ENCODE results near the gene MED19. TPM values are rescaled to one million over a fixed set of nuclear protein-coding genes. Genes with fewer than 3 reads are reported as not detected.

MED19 gene
- total RNA-seq: 10 to 100 TPM; 16.3 to 35.2 (median 29.2) TPM

- H3K4me1 ChIP-seq (replicated peaks in 1 of 2): peaks cover 13 to 20% of the 10 kb centered on the region in 2 donors
- peak within 1 kb of the TSS; percentile 97 to 98 for H3K27ac ChIP-seq
- in situ Hi-C loops (cut with MboI; ENCODE audit: low pct_unique_long_range_greater_than_20kb in 2 of 9, low sequenced_read_pairs in 9 of 9, unreplicated experiment in 9 of 9): no loop called here
- peak within 1 kb of the TSS; percentile 91 to 99 (median 96) for H3K4me3 ChIP-seq
- 0 to 29% (median 5%) methylated on average over 1 to 16 of the region's 51 CpGs; no CpG with 5 or more reads in 2 of the 10 experiments for WGBS, 10 experiments
- peak; percentile 43 to 71 (median 57) for ATAC-seq (replicated peaks in 6 of 8)
These were observed at the start of gene MED19 for GRCh38 chr11:57711414-57712255. Gene MED19 (minus strand): TSS chr11:57712215. CDS start chr11:57712179, 36 bp downstream.

- Histone ChIP-seq H3K4me3 (no peak overlapping the region), H3K4me1 (replicated peaks in 1 of 2) (peaks cover 3 to 5% of the 10 kb centered on the region in 2 donors), H3K27ac (no peak overlapping the region)
- 80 to 100% (median 94%) methylated on average over 1 to 3 of the region's 3 CpGs; no CpG with 5 or more reads in 3 of the 10 experiments for WGBS, 10 experiments
- in situ Hi-C loops (cut with MboI; ENCODE audit: low pct_unique_long_range_greater_than_20kb in 2 of 9, low sequenced_read_pairs in 9 of 9, unreplicated experiment in 9 of 9): no loop called here
- no peak for ATAC-seq (replicated peaks in 6 of 8)
These were observed 46.2 kb upstream of the MED19 start for GRCh38 chr11:57758174-57758573.

GRCh38 chr11:57752954-57753353, 40.9 kb upstream of the MED19 start:
- no peaks in the 10 kb centered on the region for H3K4me1 ChIP-seq (replicated peaks in 1 of 2)
- no peak for ATAC-seq (replicated peaks in 6 of 8)
- H3K27ac ChIP-seq: no peak overlapping the region
- no peak overlapping the region for H3K4me3 ChIP-seq
- in situ Hi-C loops (cut with MboI; ENCODE audit: low pct_unique_long_range_greater_than_20kb in 2 of 9, low sequenced_read_pairs in 9 of 9, unreplicated experiment in 9 of 9): no loop called here
- 96 to 100% (median 100%) methylated on average over 1 to 15 of the region's 30 CpGs; no CpG with 5 or more reads in 4 of the 10 experiments for WGBS, 10 experiments

- peak in 6 of 8 experiments; percentile 31 to 75 (median 65) for ATAC-seq (replicated peaks in 6 of 8)
- Histone ChIP-seq H3K4me1 (replicated peaks in 1 of 2) (no peaks in the 10 kb centered on the region), H3K4me3 (no peak within 1 kb of the TSS), H3K27ac (no peak within 1 kb of the TSS)
- 38 to 82% (median 44%) methylated on average over 1 to 7 of the region's 10 CpGs; no CpG with 5 or more reads in 3 of the 10 experiments for WGBS, 10 experiments
- in situ Hi-C loops (cut with MboI; ENCODE audit: low pct_unique_long_range_greater_than_20kb in 2 of 9, low sequenced_read_pairs in 9 of 9, unreplicated experiment in 9 of 9): no loop called here
These were observed 39.8 kb upstream of the MED19 start, which contains the start of gene BTBD18 for GRCh38 chr11:57751676-57752253. Gene BTBD18 (minus strand): TSS chr11:57751819. CDS start chr11:57751188, 631 bp downstream.

GRCh38 chr11:57751176-57751575, 39.2 kb upstream of the MED19 start:
- no peak for ATAC-seq (replicated peaks in 6 of 8)
- Histone ChIP-seq H3K27ac (no peak overlapping the region), H3K4me3 (no peak overlapping the region), H3K4me1 (replicated peaks in 1 of 2) (no peaks in the 10 kb centered on the region)
- in situ Hi-C loops (cut with MboI; ENCODE audit: low pct_unique_long_range_greater_than_20kb in 2 of 9, low sequenced_read_pairs in 9 of 9, unreplicated experiment in 9 of 9): no loop called here

GRCh38 chr11:57746920-57747319, 34.9 kb upstream of the MED19 start:
- no peak overlapping the region for H3K27ac ChIP-seq
- in situ Hi-C loops (cut with MboI; ENCODE audit: low pct_unique_long_range_greater_than_20kb in 2 of 9, low sequenced_read_pairs in 9 of 9, unreplicated experiment in 9 of 9): no loop called here
- WGBS, 10 experiments: 100% methylated on average over 1 of the region's 1 CpG; no CpG with 5 or more reads in 9 of the 10 experiments
- ATAC-seq (replicated peaks in 6 of 8): no peak
- H3K4me1 ChIP-seq (replicated peaks in 1 of 2): peaks cover 6 to 7% of the 10 kb centered on the region in 2 donors
- H3K4me3 ChIP-seq: no peak overlapping the region

- Histone ChIP-seq H3K4me1 (replicated peaks in 1 of 2) (peaks cover 10 to 12% of the 10 kb centered on the region in 2 donors), H3K27ac (no peak overlapping the region), H3K4me3 (no peak overlapping the region)
- in situ Hi-C loops (cut with MboI; ENCODE audit: low pct_unique_long_range_greater_than_20kb in 2 of 9, low sequenced_read_pairs in 9 of 9, unreplicated experiment in 9 of 9): no loop called here
- 94 to 100% (median 94%) methylated on average over 2 to 3 of the region's 5 CpGs; no CpG with 5 or more reads in 7 of the 10 experiments for WGBS, 10 experiments
- ATAC-seq (replicated peaks in 6 of 8): no peak
These were observed 33.2 kb upstream of the MED19 start for GRCh38 chr11:57745206-57745605.

GRCh38 chr11:57744357-57744756, 32.3 kb upstream of the MED19 start:
- 80 to 100% (median 86%) methylated on average over 1 to 2 of the region's 2 CpGs; no CpG with 5 or more reads in 5 of the 10 experiments for WGBS, 10 experiments
- peaks cover 10 to 12% of the 10 kb centered on the region in 2 donors for H3K4me1 ChIP-seq (replicated peaks in 1 of 2)
- no peak overlapping the region for H3K4me3 ChIP-seq
- in situ Hi-C loops (cut with MboI; ENCODE audit: low pct_unique_long_range_greater_than_20kb in 2 of 9, low sequenced_read_pairs in 9 of 9, unreplicated experiment in 9 of 9): no loop called here
- no peak overlapping the region for H3K27ac ChIP-seq
- ATAC-seq (replicated peaks in 6 of 8): no peak

GRCh38 chr11:57742087-57742452, 30.1 kb upstream of the MED19 start:
- H3K27ac ChIP-seq: peak overlapping the region; percentile 84 to 93
- no peak for ATAC-seq (replicated peaks in 6 of 8)
- peak overlapping the region; percentile 60 to 86 (median 64) for H3K4me3 ChIP-seq
- 0 to 13% (median 0%) methylated on average over 2 to 4 of the region's 10 CpGs; no CpG with 5 or more reads in 2 of the 10 experiments for WGBS, 10 experiments
- H3K4me1 ChIP-seq (replicated peaks in 1 of 2): peaks cover 10 to 12% of the 10 kb centered on the region in 2 donors
- in situ Hi-C loops (cut with MboI; ENCODE audit: low pct_unique_long_range_greater_than_20kb in 2 of 9, low sequenced_read_pairs in 9 of 9, unreplicated experiment in 9 of 9): no loop called here

GRCh38 chr11:57741132-57742086, 29.4 kb upstream of the MED19 start, which contains the start of gene SELENOH:
Gene SELENOH (plus strand): TSS chr11:57741491. CDS start chr11:57741596, 105 bp downstream.
- peak within 1 kb of the TSS; percentile 60 to 86 (median 64) for H3K4me3 ChIP-seq
- peak within 1 kb of the TSS; percentile 84 to 93 for H3K27ac ChIP-seq
- peak; percentile 90 to 98 (median 96) for ATAC-seq (replicated peaks in 6 of 8)
- in situ Hi-C loops (cut with MboI; ENCODE audit: low pct_unique_long_range_greater_than_20kb in 2 of 9, low sequenced_read_pairs in 9 of 9, unreplicated experiment in 9 of 9): no loop called here
- WGBS, 10 experiments: 0 to 10% (median 0%) methylated on average over 1 to 6 of the region's 75 CpGs; no CpG with 5 or more reads in 4 of the 10 experiments
- H3K4me1 ChIP-seq (replicated peaks in 1 of 2): peaks cover 10 to 12% of the 10 kb centered on the region in 2 donors

GRCh38 chr11:57735619-57736298, 23.7 kb upstream of the MED19 start:
- ATAC-seq (replicated peaks in 6 of 8): peak in 3 of 8 experiments; percentile 62 to 95 (median 74)
- Histone ChIP-seq H3K4me3 (no peak overlapping the region), H3K4me1 (replicated peaks in 1 of 2) (peaks cover 4 to 5% of the 10 kb centered on the region in 2 donors), H3K27ac (no peak overlapping the region)
- WGBS, 10 experiments: 0 to 100% (median 59%) methylated on average over 1 to 3 of the region's 3 CpGs; no CpG with 5 or more reads in 3 of the 10 experiments
- in situ Hi-C loops (cut with MboI; ENCODE audit: low pct_unique_long_range_greater_than_20kb in 2 of 9, low sequenced_read_pairs in 9 of 9, unreplicated experiment in 9 of 9): no loop called here

GRCh38 chr11:57732661-57733060, 20.6 kb upstream of the MED19 start:
- WGBS, 10 experiments: 71 to 100% (median 83%) methylated on average over 1 of the region's 1 CpG; no CpG with 5 or more reads in 5 of the 10 experiments
- Histone ChIP-seq H3K4me3 (no peak overlapping the region), H3K4me1 (replicated peaks in 1 of 2) (no peaks in the 10 kb centered on the region), H3K27ac (no peak overlapping the region)
- no peak for ATAC-seq (replicated peaks in 6 of 8)
- in situ Hi-C loops (cut with MboI; ENCODE audit: low pct_unique_long_range_greater_than_20kb in 2 of 9, low sequenced_read_pairs in 9 of 9, unreplicated experiment in 9 of 9): no loop called here

All from motor neuron (in vitro differentiated cells).